Transverse colon (tissue), 4 donors: ENCODE results near the gene PCBP3.

Experiments used
- POLR2A ChIP-seq: fragments of 450-650 bp; IDR thresholded peaks from one replicate; pipeline ENCODE4 v1.6.1; 2016; ENCODE audit warnings: antibody characterized with exemption, mild to moderate bottlenecking, moderate library complexity
- POLR2AphosphoS5 ChIP-seq, 3 donors: sonication (generic); formaldehyde crosslinking; IDR thresholded peaks; one replicate each; pipeline ENCODE4 v1.6.1; 2016; ENCODE audit warnings: antibody characterized with exemption in 3 of 3
- TF ChIP-seq, protein P1 (sequence below), 5 experiments: fragments of 200-600 bp in 3 of 5; fragments of 450-650 bp in 2 of 5; sonication (generic) in 3 of 5; IDR thresholded peaks; 1 replicate in 2 of 5; 2 replicates in 3 of 5; pipeline ENCODE4 v1.5.1; 2016 to 2017; ENCODE audit warnings: antibody characterized with exemption in 5 of 5, inconsistent platforms in 3 of 5, mild to moderate bottlenecking in 2 of 5, moderate library complexity in 1 of 5

DNA sequence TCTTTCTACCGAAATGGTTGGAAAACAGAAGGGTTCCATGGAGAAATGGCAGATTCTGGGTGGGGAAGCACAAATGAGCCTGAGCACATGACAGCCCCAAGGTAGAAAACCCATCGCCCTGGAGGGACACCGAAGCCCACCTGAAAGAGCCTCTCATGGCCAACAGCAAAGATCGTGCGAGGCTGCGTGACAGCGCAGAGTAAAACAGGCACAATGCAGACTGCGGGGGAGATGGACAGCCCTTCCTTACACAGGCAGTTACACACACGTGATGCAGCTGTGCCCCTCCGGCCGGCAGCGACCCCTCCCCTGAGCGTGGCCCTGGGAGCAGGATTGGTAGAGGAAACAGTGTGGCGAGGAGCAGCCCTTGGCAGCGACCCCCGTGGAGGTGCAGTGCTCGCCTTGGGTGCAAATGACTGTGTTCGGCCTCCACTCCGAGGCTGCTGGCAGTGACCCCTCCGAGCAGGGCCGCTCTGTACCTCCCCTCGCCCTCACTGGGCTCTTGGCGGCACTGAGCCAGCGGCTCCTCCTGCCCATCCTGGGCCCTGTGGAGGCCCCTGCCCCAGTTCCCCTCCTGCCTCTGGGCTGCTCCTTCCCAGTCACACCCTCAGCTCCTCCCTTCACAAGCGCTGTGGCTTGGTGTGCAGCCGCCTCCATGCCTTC is 217.1 kb downstream of the PCBP3 start:
- TF ChIP-seq, protein P1, sequence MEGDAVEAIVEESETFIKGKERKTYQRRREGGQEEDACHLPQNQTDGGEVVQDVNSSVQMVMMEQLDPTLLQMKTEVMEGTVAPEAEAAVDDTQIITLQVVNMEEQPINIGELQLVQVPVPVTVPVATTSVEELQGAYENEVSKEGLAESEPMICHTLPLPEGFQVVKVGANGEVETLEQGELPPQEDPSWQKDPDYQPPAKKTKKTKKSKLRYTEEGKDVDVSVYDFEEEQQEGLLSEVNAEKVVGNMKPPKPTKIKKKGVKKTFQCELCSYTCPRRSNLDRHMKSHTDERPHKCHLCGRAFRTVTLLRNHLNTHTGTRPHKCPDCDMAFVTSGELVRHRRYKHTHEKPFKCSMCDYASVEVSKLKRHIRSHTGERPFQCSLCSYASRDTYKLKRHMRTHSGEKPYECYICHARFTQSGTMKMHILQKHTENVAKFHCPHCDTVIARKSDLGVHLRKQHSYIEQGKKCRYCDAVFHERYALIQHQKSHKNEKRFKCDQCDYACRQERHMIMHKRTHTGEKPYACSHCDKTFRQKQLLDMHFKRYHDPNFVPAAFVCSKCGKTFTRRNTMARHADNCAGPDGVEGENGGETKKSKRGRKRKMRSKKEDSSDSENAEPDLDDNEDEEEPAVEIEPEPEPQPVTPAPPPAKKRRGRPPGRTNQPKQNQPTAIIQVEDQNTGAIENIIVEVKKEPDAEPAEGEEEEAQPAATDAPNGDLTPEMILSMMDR (IDR thresholded peaks at IDR 0.05): no peak
- TF ChIP-seq POLR2A (no peak), POLR2AphosphoS5 (IDR thresholded peaks at IDR 0.05) (no peak)
